ENCODE data around the gene DIAPH1. TPM values are rescaled to one million over a fixed set of nuclear protein-coding genes. Genes with fewer than 3 reads are reported as not detected.
A peak's percentile ranks its signal among the peaks of the same experiment; 100 is the strongest.

DIAPH1 gene
- 16.7 TPM for total RNA-seq

- Histone ChIP-seq H3K27me3 (ENCODE audit: control insufficient read depth in 3 of 3, insufficient read depth in 3 of 3, low read length in 3 of 3) (no peaks in the 10 kb centered on the region), H3K4me3 (ENCODE audit: low read length in 3 of 3) (peak within 1 kb of the TSS; percentile 70 to 84 (median 72)), H3K9me3 (ENCODE audit: control insufficient read depth in 3 of 3, low read length in 3 of 3) (no peaks in the 10 kb centered on the region), H3K27ac (ENCODE audit: low read depth, low read length) (peak within 1 kb of the TSS; percentile 96), H3K9ac (ENCODE audit: low read depth in 1 of 3, low read length in 3 of 3) (peak within 1 kb of the TSS; percentile 88 to 96 (median 93)), H3K36me3 (ENCODE audit: control insufficient read depth in 3 of 3, insufficient read depth in 3 of 3, low read length in 3 of 3) (peaks cover 22 to 30% (median 29%) of the 10 kb centered on the region in 3 donors), H3K4me1 (ENCODE audit: control insufficient read depth in 3 of 3, insufficient read depth in 3 of 3, low read length in 3 of 3) (peaks cover 14 to 30% (median 24%) of the 10 kb centered on the region in 3 donors)
These were observed at the start of gene DIAPH1 for GRCh38 chr5:141618804-141619554. Gene DIAPH1 (minus strand): TSS chr5:141619000. CDS start chr5:141618914, 86 bp downstream.

- Histone ChIP-seq H3K27ac (ENCODE audit: low read depth, low read length) (no peak overlapping the region), H3K27me3 (ENCODE audit: control insufficient read depth in 3 of 3, insufficient read depth in 3 of 3, low read length in 3 of 3) (no peaks in the 10 kb centered on the region), H3K4me1 (ENCODE audit: control insufficient read depth in 3 of 3, insufficient read depth in 3 of 3, low read length in 3 of 3) (no peaks in the 10 kb centered on the region), H3K4me3 (ENCODE audit: low read length in 3 of 3) (no peak overlapping the region), H3K9me3 (ENCODE audit: control insufficient read depth in 3 of 3, low read length in 3 of 3) (no peaks in the 10 kb centered on the region), H3K9ac (ENCODE audit: low read depth in 1 of 3, low read length in 3 of 3) (no peak overlapping the region), H3K36me3 (ENCODE audit: control insufficient read depth in 3 of 3, insufficient read depth in 3 of 3, low read length in 3 of 3) (peaks cover 0 to 5% (median 2%) of the 10 kb centered on the region in 3 donors)
These were observed 47.5 kb upstream of the DIAPH1 start for GRCh38 chr5:141665995-141666940.

- Histone ChIP-seq H3K36me3 (ENCODE audit: control insufficient read depth in 3 of 3, insufficient read depth in 3 of 3, low read length in 3 of 3) (peaks cover 0 to 3% (median 0%) of the 10 kb centered on the region in 3 donors), H3K27me3 (ENCODE audit: control insufficient read depth in 3 of 3, insufficient read depth in 3 of 3, low read length in 3 of 3) (no peaks in the 10 kb centered on the region), H3K9me3 (ENCODE audit: control insufficient read depth in 3 of 3, low read length in 3 of 3) (no peaks in the 10 kb centered on the region), H3K4me1 (ENCODE audit: control insufficient read depth in 3 of 3, insufficient read depth in 3 of 3, low read length in 3 of 3) (no peaks in the 10 kb centered on the region), H3K27ac (ENCODE audit: low read depth, low read length) (no peak overlapping the region), H3K9ac (ENCODE audit: low read depth in 1 of 3, low read length in 3 of 3) (no peak overlapping the region), H3K4me3 (ENCODE audit: low read length in 3 of 3) (no peak overlapping the region)
These were observed 46.1 kb upstream of the DIAPH1 start for GRCh38 chr5:141664733-141665461.

DNA sequence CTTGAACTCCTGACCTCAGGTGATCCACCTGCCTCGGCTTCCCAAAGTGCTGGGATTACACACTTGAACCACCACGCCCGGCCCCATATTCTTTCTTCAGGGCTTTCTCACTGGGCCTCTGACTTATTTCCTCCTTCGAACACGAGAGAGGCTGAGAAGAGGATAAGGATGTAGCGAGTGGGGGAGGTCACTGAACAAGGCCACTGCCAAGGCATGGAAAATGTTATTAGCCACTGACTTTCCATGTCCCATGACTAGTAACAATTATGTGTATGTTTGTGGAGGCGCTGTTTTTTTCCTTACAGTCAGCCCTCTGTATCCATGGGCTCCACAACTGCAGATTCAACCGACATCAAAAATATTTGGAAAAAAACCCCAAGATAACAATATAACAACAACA is 44.7 kb upstream of the DIAPH1 start:
- Histone ChIP-seq H3K4me3 (ENCODE audit: low read length in 3 of 3) (no peak overlapping the region), H3K27ac (ENCODE audit: low read depth, low read length) (no peak overlapping the region), H3K9me3 (ENCODE audit: control insufficient read depth in 3 of 3, low read length in 3 of 3) (no peaks in the 10 kb centered on the region), H3K4me1 (ENCODE audit: control insufficient read depth in 3 of 3, insufficient read depth in 3 of 3, low read length in 3 of 3) (no peaks in the 10 kb centered on the region), H3K27me3 (ENCODE audit: control insufficient read depth in 3 of 3, insufficient read depth in 3 of 3, low read length in 3 of 3) (no peaks in the 10 kb centered on the region), H3K36me3 (ENCODE audit: control insufficient read depth in 3 of 3, insufficient read depth in 3 of 3, low read length in 3 of 3) (peaks cover 0 to 2% (median 0%) of the 10 kb centered on the region in 3 donors), H3K9ac (ENCODE audit: low read depth in 1 of 3, low read length in 3 of 3) (no peak overlapping the region)

GRCh38 chr5:141662028-141662427 is 43.2 kb upstream of the DIAPH1 start:
- Histone ChIP-seq H3K4me3 (ENCODE audit: low read length in 3 of 3) (no peak overlapping the region), H3K9ac (ENCODE audit: low read depth in 1 of 3, low read length in 3 of 3) (no peak overlapping the region), H3K9me3 (ENCODE audit: control insufficient read depth in 3 of 3, low read length in 3 of 3) (no peaks in the 10 kb centered on the region), H3K27ac (ENCODE audit: low read depth, low read length) (no peak overlapping the region), H3K36me3 (ENCODE audit: control insufficient read depth in 3 of 3, insufficient read depth in 3 of 3, low read length in 3 of 3) (peaks cover 0 to 4% (median 2%) of the 10 kb centered on the region in 3 donors), H3K27me3 (ENCODE audit: control insufficient read depth in 3 of 3, insufficient read depth in 3 of 3, low read length in 3 of 3) (no peaks in the 10 kb centered on the region), H3K4me1 (ENCODE audit: control insufficient read depth in 3 of 3, insufficient read depth in 3 of 3, low read length in 3 of 3) (no peaks in the 10 kb centered on the region)

DNA sequence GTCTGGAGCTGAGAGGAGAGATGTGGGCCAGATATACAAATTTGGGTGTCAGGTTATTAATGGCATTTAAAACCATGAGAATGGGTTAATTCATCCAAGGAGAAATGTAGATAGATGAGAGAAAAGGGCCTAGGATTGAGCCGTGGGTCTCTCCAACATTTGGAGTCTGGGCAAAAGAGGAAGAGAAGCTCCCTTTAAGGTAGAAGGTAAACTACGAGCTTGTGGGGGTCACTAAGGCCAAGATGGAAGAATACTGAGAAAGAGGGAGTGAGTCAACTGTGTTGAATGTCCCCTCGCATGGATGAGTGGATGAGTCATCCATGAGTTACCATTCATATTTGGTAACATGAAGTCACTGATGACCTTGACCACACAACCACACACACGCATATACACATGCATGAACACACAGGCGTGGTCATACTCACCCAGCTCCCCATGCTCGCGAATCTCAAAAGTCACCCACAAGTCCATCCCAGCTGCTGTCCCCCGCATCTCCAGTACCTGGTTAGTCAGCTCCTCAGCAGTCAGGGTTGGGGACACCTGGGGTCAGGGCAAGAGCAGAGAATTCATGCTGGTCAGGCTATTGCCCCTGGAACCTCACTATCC is 39.2 kb upstream of the DIAPH1 start:
- no peaks in the 10 kb centered on the region for H3K27me3 ChIP-seq (ENCODE audit: control insufficient read depth in 3 of 3, insufficient read depth in 3 of 3, low read length in 3 of 3)
- no peaks in the 10 kb centered on the region for H3K4me1 ChIP-seq (ENCODE audit: control insufficient read depth in 3 of 3, insufficient read depth in 3 of 3, low read length in 3 of 3)
- H3K4me3 ChIP-seq (ENCODE audit: low read length in 3 of 3) = no peak overlapping the region
- H3K27ac ChIP-seq (ENCODE audit: low read depth, low read length) = no peak overlapping the region
- H3K36me3 ChIP-seq (ENCODE audit: control insufficient read depth in 3 of 3, insufficient read depth in 3 of 3, low read length in 3 of 3) = peaks cover 0 to 10% (median 6%) of the 10 kb centered on the region in 3 donors
- no peak overlapping the region for H3K9ac ChIP-seq (ENCODE audit: low read depth in 1 of 3, low read length in 3 of 3)
- H3K9me3 ChIP-seq (ENCODE audit: control insufficient read depth in 3 of 3, low read length in 3 of 3) = no peaks in the 10 kb centered on the region

GRCh38 chr5:141657404-141657803 is 38.6 kb upstream of the DIAPH1 start:
- peaks cover 0 to 10% (median 6%) of the 10 kb centered on the region in 3 donors for H3K36me3 ChIP-seq (ENCODE audit: control insufficient read depth in 3 of 3, insufficient read depth in 3 of 3, low read length in 3 of 3)
- no peak overlapping the region for H3K27ac ChIP-seq (ENCODE audit: low read depth, low read length)
- H3K9ac ChIP-seq (ENCODE audit: low read depth in 1 of 3, low read length in 3 of 3) = no peak overlapping the region
- H3K4me3 ChIP-seq (ENCODE audit: low read length in 3 of 3) = no peak overlapping the region
- H3K27me3 ChIP-seq (ENCODE audit: control insufficient read depth in 3 of 3, insufficient read depth in 3 of 3, low read length in 3 of 3) = no peaks in the 10 kb centered on the region
- H3K4me1 ChIP-seq (ENCODE audit: control insufficient read depth in 3 of 3, insufficient read depth in 3 of 3, low read length in 3 of 3) = no peaks in the 10 kb centered on the region
- H3K9me3 ChIP-seq (ENCODE audit: control insufficient read depth in 3 of 3, low read length in 3 of 3) = no peaks in the 10 kb centered on the region

GRCh38 chr5:141656396-141656795 is 37.6 kb upstream of the DIAPH1 start:
- H3K27me3 ChIP-seq (ENCODE audit: control insufficient read depth in 3 of 3, insufficient read depth in 3 of 3, low read length in 3 of 3) = no peaks in the 10 kb centered on the region
- no peak overlapping the region for H3K9ac ChIP-seq (ENCODE audit: low read depth in 1 of 3, low read length in 3 of 3)
- H3K4me1 ChIP-seq (ENCODE audit: control insufficient read depth in 3 of 3, insufficient read depth in 3 of 3, low read length in 3 of 3) = peaks cover 0 to 4% (median 3%) of the 10 kb centered on the region in 3 donors
- H3K27ac ChIP-seq (ENCODE audit: low read depth, low read length) = no peak overlapping the region
- H3K9me3 ChIP-seq (ENCODE audit: control insufficient read depth in 3 of 3, low read length in 3 of 3) = no peaks in the 10 kb centered on the region
- peaks cover 0 to 10% (median 6%) of the 10 kb centered on the region in 3 donors for H3K36me3 ChIP-seq (ENCODE audit: control insufficient read depth in 3 of 3, insufficient read depth in 3 of 3, low read length in 3 of 3)
- H3K4me3 ChIP-seq (ENCODE audit: low read length in 3 of 3) = no peak overlapping the region

- no peaks in the 10 kb centered on the region for H3K9me3 ChIP-seq (ENCODE audit: control insufficient read depth in 3 of 3, low read length in 3 of 3)
- H3K4me1 ChIP-seq (ENCODE audit: control insufficient read depth in 3 of 3, insufficient read depth in 3 of 3, low read length in 3 of 3) = peaks cover 0 to 11% (median 6%) of the 10 kb centered on the region in 3 donors
- no peak overlapping the region for H3K27ac ChIP-seq (ENCODE audit: low read depth, low read length)
- H3K9ac ChIP-seq (ENCODE audit: low read depth in 1 of 3, low read length in 3 of 3) = no peak overlapping the region
- H3K36me3 ChIP-seq (ENCODE audit: control insufficient read depth in 3 of 3, insufficient read depth in 3 of 3, low read length in 3 of 3) = peaks cover 0 to 10% (median 5%) of the 10 kb centered on the region in 3 donors
- H3K4me3 ChIP-seq (ENCODE audit: low read length in 3 of 3) = no peak overlapping the region
- H3K27me3 ChIP-seq (ENCODE audit: control insufficient read depth in 3 of 3, insufficient read depth in 3 of 3, low read length in 3 of 3) = peaks cover 0 to 5% (median 3%) of the 10 kb centered on the region in 3 donors
These were observed 36.2 kb upstream of the DIAPH1 start for GRCh38 chr5:141655020-141655419.
